ENCODE results near the gene LINC00305.

LINC00305 gene

GRCh38 chr18:64031411-64031810 is 117.5 kb downstream of the LINC00305 start:
- no peaks in the 10 kb centered on the region for H3K36me3 Mint-ChIP-seq (ENCODE audit: low read depth)
- no peaks in the 10 kb centered on the region for H3K27me3 Mint-ChIP-seq (ENCODE audit: low read depth)
- no peaks in the 10 kb centered on the region for H3K9me3 Mint-ChIP-seq
- no peak overlapping the region for H3K27ac Mint-ChIP-seq
- H3K4me3 Mint-ChIP-seq: no peak overlapping the region
- no peaks in the 10 kb centered on the region for H3K4me1 Mint-ChIP-seq (ENCODE audit: low read depth)
